ENCODE data around the gene SLC29A4.
"Not testable (repeated sequence)": the region's sequence is repeated elsewhere in the genome, so short reads cannot be mapped to it uniquely, and the experiment has no call there.

- not testable (repeated sequence) for TF ChIP-seq POLR2A (IDR thresholded peaks at IDR 0.05)
- TF ChIP-seq, protein P1, sequence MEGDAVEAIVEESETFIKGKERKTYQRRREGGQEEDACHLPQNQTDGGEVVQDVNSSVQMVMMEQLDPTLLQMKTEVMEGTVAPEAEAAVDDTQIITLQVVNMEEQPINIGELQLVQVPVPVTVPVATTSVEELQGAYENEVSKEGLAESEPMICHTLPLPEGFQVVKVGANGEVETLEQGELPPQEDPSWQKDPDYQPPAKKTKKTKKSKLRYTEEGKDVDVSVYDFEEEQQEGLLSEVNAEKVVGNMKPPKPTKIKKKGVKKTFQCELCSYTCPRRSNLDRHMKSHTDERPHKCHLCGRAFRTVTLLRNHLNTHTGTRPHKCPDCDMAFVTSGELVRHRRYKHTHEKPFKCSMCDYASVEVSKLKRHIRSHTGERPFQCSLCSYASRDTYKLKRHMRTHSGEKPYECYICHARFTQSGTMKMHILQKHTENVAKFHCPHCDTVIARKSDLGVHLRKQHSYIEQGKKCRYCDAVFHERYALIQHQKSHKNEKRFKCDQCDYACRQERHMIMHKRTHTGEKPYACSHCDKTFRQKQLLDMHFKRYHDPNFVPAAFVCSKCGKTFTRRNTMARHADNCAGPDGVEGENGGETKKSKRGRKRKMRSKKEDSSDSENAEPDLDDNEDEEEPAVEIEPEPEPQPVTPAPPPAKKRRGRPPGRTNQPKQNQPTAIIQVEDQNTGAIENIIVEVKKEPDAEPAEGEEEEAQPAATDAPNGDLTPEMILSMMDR (IDR thresholded peaks at IDR 0.05): not testable (repeated sequence)
Measured at GRCh38 chr7:5312276-5313070, 29.7 kb downstream of the SLC29A4 start.

All from adrenal gland (tissue), 5 donors.